ENCODE measurements around the gene CAPN5.

The CAPN5 gene

DNA sequence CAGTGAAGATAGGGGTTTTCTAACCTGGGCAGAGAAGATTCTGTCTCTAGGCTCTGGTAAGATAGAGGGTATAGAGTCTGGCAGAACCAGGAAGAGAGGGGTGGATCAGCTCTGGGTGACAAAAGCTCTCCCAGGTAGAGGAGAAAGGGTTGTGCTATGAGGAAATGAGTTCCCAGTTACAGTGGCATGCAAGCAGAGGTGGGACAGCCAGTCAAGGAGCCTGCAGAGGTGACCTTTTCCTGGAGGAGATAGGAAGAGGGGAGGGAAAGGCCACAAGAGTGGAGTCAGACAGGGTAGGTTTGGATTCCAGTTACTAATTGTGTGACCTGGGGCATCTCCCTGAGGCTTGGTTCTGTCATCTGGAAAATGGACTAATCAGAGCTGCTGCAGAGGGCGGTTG lies 3.4 kb upstream of the CAPN5 start:
- TF ChIP-seq, protein P1, sequence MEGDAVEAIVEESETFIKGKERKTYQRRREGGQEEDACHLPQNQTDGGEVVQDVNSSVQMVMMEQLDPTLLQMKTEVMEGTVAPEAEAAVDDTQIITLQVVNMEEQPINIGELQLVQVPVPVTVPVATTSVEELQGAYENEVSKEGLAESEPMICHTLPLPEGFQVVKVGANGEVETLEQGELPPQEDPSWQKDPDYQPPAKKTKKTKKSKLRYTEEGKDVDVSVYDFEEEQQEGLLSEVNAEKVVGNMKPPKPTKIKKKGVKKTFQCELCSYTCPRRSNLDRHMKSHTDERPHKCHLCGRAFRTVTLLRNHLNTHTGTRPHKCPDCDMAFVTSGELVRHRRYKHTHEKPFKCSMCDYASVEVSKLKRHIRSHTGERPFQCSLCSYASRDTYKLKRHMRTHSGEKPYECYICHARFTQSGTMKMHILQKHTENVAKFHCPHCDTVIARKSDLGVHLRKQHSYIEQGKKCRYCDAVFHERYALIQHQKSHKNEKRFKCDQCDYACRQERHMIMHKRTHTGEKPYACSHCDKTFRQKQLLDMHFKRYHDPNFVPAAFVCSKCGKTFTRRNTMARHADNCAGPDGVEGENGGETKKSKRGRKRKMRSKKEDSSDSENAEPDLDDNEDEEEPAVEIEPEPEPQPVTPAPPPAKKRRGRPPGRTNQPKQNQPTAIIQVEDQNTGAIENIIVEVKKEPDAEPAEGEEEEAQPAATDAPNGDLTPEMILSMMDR (IDR thresholded peaks at IDR 0.05; ENCODE audit: insufficient read depth, low read depth, low read length, missing control alignments), result no peak
- DNase-seq (ENCODE audit: low read depth), result no peak
- no peak overlapping the region for H3K4me3 ChIP-seq (ENCODE audit: low read length)

DNA sequence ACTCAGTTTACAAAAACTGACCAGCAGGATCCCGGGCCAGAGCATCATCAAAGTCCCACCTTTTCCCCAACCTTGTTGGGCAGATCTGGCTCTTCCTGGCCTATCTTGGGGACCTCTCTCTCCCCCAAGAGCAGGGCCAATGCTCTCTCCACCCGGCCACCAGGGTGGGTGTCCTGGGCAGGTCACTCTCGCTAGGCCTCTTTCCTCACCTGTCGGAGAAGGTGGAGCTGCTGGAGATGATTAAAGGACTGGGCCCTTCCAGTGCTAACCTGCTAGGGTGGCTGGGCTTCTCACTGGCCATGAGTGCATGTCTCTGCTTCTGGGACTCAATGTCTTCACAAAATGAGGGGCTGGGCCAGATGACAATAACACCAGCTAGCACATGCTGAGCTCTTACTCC lies 2.9 kb upstream of the CAPN5 start:
- no peak for DNase-seq (ENCODE audit: low read depth)
- TF ChIP-seq, protein P1 (IDR thresholded peaks at IDR 0.05; ENCODE audit: insufficient read depth, low read depth, low read length, missing control alignments), result no peak
- H3K4me3 ChIP-seq (ENCODE audit: low read length), result no peak overlapping the region

DNA sequence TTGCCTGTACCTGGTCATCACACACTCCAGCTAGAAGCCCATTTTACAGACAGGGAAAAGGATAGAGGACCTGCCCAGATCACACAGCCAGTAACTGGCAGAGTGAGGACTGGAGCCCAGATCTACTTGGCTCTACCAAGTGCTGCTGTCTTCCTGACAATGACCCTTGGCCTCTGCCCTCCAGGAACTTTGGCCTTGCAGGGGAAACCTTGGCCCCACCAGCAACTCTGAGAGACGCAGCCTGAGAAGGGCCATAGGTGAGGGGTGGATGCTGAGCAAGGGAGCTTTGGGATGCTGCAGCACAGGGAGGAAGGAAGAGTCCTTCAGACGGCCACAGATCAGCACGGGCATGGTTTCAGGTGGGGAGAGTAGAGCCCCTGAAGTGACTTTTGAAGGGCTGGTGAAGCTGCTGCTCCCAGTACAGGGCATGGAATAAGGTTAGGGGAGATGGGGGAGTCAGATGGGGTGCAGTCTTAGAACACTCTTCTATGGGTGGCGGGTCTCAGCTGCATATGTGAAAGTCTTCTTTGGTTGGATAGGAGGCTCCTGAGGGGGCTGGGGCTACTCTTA lies 2.0 kb upstream of the CAPN5 start:
- H3K4me3 ChIP-seq (ENCODE audit: low read length), result no peak overlapping the region
- no peak for DNase-seq (ENCODE audit: low read depth)
- TF ChIP-seq, protein P1 (IDR thresholded peaks at IDR 0.05; ENCODE audit: insufficient read depth, low read depth, low read length, missing control alignments), result no peak

DNA sequence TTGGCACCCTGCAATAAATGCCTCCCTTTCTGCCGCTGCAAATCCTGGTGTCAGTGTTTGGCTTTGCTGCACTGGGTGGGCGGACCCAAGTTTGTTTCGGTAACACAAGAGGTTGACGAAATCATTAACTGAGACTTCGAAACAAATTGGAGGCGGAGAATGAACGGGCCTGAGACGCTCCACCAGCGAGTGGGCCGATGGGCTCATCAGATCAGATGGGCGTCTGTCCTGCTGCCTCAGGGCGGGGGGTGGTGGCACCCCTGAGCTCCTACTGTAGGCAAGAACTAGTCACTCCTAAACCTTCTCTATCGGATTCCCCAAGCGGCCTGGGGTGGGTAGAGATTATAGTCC lies 918 bp upstream of the CAPN5 start:
- TF ChIP-seq, protein P1 (IDR thresholded peaks at IDR 0.05; ENCODE audit: insufficient read depth, low read depth, low read length, missing control alignments), result no peak
- H3K4me3 ChIP-seq (ENCODE audit: low read length), result peak overlapping the region; percentile 55
- peak; percentile 25 for DNase-seq (ENCODE audit: low read depth)

DNA sequence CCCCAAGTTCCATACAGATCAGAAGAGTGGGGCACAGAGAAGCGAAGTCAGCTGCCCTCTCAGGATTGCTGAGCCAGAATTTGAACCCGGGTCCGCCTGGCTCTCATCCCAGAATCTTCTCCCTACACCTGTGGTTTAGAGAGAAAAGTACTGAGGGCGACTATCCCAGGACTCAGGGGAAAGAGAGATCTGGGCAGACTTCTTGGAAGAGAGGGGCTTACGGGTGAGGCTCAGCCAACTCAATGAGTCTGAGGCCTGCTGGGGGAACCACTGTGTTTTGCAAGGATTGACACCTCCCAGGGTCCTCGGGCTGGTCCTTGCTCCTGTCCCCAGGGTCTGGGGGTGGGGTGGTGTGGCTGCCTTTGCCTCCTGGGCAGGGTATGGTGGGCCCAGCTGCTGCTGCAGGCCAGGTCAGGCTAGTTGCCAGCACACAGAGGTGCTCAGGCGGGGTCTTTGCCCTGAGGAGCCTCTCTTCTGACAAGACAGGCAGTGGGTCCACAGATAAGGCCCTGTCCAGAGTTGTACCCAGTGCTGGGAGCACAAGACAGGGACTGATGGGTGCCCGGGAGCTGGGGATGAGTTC lies 1.2 kb downstream of the CAPN5 start:
- H3K4me3 ChIP-seq (ENCODE audit: low read length), result no peak overlapping the region
- no peak for DNase-seq (ENCODE audit: low read depth)
- TF ChIP-seq, protein P1 (IDR thresholded peaks at IDR 0.05; ENCODE audit: insufficient read depth, low read depth, low read length, missing control alignments), result no peak

DNA sequence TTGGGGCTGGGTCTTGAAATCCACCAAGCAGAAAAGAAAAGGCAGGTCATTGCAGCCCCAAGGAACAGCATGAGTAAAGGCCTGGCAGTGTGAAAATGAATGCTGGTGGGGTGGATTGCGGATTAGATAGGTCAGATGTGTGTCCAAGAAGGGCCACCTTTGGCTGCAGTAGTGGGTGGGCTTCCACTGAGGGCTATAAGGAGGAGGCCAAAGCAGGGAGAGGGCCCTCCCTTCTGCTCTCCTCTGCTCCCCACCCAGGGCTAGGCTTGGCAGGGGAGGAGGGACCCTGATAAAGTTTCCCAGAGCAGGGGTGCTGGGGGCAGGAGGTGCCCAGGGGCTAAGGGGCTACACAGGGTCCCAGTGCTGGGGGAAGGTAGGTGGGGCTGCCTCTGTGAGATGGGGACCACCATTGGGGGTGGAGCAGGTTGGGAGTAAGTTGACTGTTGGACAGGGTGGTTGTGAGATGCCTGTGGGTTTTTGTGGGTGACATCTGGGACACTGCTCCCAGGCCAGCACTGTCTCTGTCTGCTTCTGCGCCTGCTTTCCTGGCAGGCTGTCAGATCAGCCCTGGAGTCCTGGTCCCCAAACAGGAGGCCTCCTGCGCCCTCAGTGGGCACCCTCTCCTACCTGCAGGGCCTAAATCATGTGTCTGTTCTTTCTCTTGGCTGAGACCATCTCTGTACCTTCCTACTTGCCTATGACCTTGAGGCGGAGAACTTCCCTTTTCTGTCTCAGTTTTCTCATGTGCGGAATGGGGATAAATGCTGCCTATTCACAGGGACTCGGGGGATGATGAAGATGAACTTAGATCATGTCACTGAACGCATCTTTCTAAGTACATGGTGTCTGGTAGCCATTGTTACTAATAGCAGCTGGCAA lies 1.9 kb downstream of the CAPN5 start:
- TF ChIP-seq, protein P1 (IDR thresholded peaks at IDR 0.05; ENCODE audit: insufficient read depth, low read depth, low read length, missing control alignments), result no peak
- no peak overlapping the region for H3K4me3 ChIP-seq (ENCODE audit: low read length)
- DNase-seq (ENCODE audit: low read depth), result no peak

Measured in epithelial cell of esophagus (primary cell).